Measurements from ENCODE around the gene YPEL4. TPM values are rescaled to one million over a fixed set of nuclear protein-coding genes. Genes with fewer than 3 reads are reported as not detected.
A peak's percentile ranks its signal among the peaks of the same experiment; 100 is the strongest.
"Not testable (repeated sequence)": the region's sequence is repeated elsewhere in the genome, so short reads cannot be mapped to it uniquely, and the experiment has no call there.

Gene YPEL4
- total RNA-seq, 1 experiment from 2014 or later = 0.16 TPM

- Mint-ChIP-seq H3K4me1 (ENCODE audit: insufficient read depth, unreplicated experiment) (peaks cover 13% of the 10 kb centered on the region), H3K36me3 (ENCODE audit: insufficient read depth, unreplicated experiment) (peaks cover 49% of the 10 kb centered on the region), H3K27me3 (ENCODE audit: insufficient read depth, unreplicated experiment) (no peaks in the 10 kb centered on the region), H3K27ac (ENCODE audit: low read depth, unreplicated experiment) (peak within 1 kb of the TSS; percentile 97), H3K9me3 (ENCODE audit: unreplicated experiment) (no peaks in the 10 kb centered on the region), H3K4me3 (ENCODE audit: unreplicated experiment) (peak within 1 kb of the TSS; percentile 100)
- intact Hi-C loops (cut with micrococcal nuclease) = loop anchor here (1.0 kb wide), 1 partner anchor 10 kb away; no protein-coding TSS in a partner anchor
- no TSS peak for BruUV-seq (replicated peaks)
- peak; percentile 99 for DNase-seq (ENCODE audit: unreplicated experiment)
- POLR2A ChIA-PET = interaction anchor here (0.7 to 3.2 kb wide), 9 partner anchors 9 to 323 kb away, joined by 3 to 36 read pairs (median 6); partner anchors contain the start of genes MED19, TIMM10, TMX2 and UBE2L6
- CTCF ChIA-PET = interaction anchor here (0.6 to 1.8 kb wide), 9 partner anchors 9 to 309 kb away, joined by 3 to 6 read pairs (median 4); partner anchors contain the start of gene UBE2L6
- no peak for TF ChIP-seq CTCF (IDR thresholded peaks at IDR 0.05; ENCODE audit: unreplicated experiment)
Measured at GRCh38 chr11:57657194-57658022, 7.7 kb upstream of the YPEL4 start, which contains the start of gene CLP1. Gene CLP1, plus strand, starts transcription at chr11:57657762. Its CDS starts 1,715 bp downstream, at chr11:57659477.

- H3K4me3 Mint-ChIP-seq (ENCODE audit: unreplicated experiment) = peak overlapping the region; percentile 100
- TF ChIP-seq CTCF (IDR thresholded peaks at IDR 0.05; ENCODE audit: unreplicated experiment) = no peak
- BruUV-seq (replicated peaks) = TSS peak; percentile 98
Measured at GRCh38 chr11:57656885-57657193, 7.1 kb upstream of the YPEL4 start.

GRCh38 chr11:57653163-57653562 lies 3.5 kb upstream of the YPEL4 start:
- Mint-ChIP-seq H3K27ac (ENCODE audit: low read depth, unreplicated experiment) (no peak overlapping the region), H3K9me3 (ENCODE audit: unreplicated experiment) (no peaks in the 10 kb centered on the region), H3K36me3 (ENCODE audit: insufficient read depth, unreplicated experiment) (peaks cover 8% of the 10 kb centered on the region), H3K4me3 (ENCODE audit: unreplicated experiment) (no peak overlapping the region), H3K27me3 (ENCODE audit: insufficient read depth, unreplicated experiment) (peaks cover 13% of the 10 kb centered on the region), H3K4me1 (ENCODE audit: insufficient read depth, unreplicated experiment) (peaks cover 31% of the 10 kb centered on the region)
- ChIA-PET POLR2A (no interaction called here), CTCF (interaction anchor here (0.6 to 2.5 kb wide), 5 partner anchors 9 to 197 kb away, joined by 3 to 9 read pairs (median 4); partner anchors contain the start of gene UBE2L6)
- intact Hi-C loops (cut with micrococcal nuclease) = no loop called here
- BruUV-seq (replicated peaks) = no TSS peak
- TF ChIP-seq CTCF (IDR thresholded peaks at IDR 0.05; ENCODE audit: unreplicated experiment) = no peak
- no peak for DNase-seq (ENCODE audit: unreplicated experiment)

More at GRCh38 chr11:57656885-57657193, 7.1 kb upstream of the YPEL4 start:
- Mint-ChIP-seq H3K4me1 (ENCODE audit: insufficient read depth, unreplicated experiment) (peaks cover 12% of the 10 kb centered on the region), H3K9me3 (ENCODE audit: unreplicated experiment) (no peaks in the 10 kb centered on the region), H3K27me3 (ENCODE audit: insufficient read depth, unreplicated experiment) (no peaks in the 10 kb centered on the region), H3K27ac (ENCODE audit: low read depth, unreplicated experiment) (peak overlapping the region; percentile 97), H3K36me3 (ENCODE audit: insufficient read depth, unreplicated experiment) (peaks cover 43% of the 10 kb centered on the region)
- no peak for DNase-seq (ENCODE audit: unreplicated experiment)
- intact Hi-C loops (cut with micrococcal nuclease) = loop anchor here (1.0 kb wide), 1 partner anchor 10 kb away; no protein-coding TSS in a partner anchor
- CTCF ChIA-PET = interaction anchor here (0.6 to 1.8 kb wide), 9 partner anchors 9 to 309 kb away, joined by 3 to 6 read pairs (median 4); partner anchors contain the start of gene UBE2L6
- POLR2A ChIA-PET = interaction anchor here (0.7 to 3.2 kb wide), 10 partner anchors 8 to 920 kb away, joined by 3 to 36 read pairs (median 6); partner anchors contain the start of genes MED19, TIMM10, TMX2 and UBE2L6

DNA sequence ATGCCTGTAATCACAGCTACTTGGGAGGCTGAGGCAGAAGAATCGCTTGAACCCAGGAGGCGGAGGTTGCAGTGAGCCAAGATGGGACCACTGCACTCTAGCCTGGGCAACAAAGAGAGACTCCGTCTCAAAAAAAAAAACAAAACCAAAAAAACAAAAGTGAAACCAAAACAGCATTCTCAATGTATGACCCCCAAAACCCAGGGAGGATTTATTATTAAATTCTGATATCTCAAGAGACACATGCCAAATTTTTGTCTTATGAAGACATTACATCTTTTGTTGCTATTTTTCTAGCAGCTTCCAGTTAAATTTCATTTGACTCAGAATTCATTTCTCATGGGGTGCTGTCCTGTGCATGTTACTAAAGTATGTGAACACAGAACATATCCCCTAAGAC lies 3.0 kb upstream of the YPEL4 start:
- intact Hi-C loops (cut with micrococcal nuclease) = no loop called here
- ChIA-PET POLR2A (interaction anchor here (1.8 kb wide), 1 partner anchor 85 kb away, joined by 4 read pairs; the partner anchor contains the start of gene UBE2L6), CTCF (interaction anchor here (1.0 to 2.5 kb wide), 5 partner anchors 8 to 98 kb away, joined by 3 to 9 read pairs (median 6); partner anchors contain the start of gene UBE2L6)
- no peak for DNase-seq (ENCODE audit: unreplicated experiment)
- no peak overlapping the region for H3K4me3 Mint-ChIP-seq (ENCODE audit: unreplicated experiment)
- no peak overlapping the region for H3K27ac Mint-ChIP-seq (ENCODE audit: low read depth, unreplicated experiment)
- peaks cover 18% of the 10 kb centered on the region for H3K27me3 Mint-ChIP-seq (ENCODE audit: insufficient read depth, unreplicated experiment)
- peaks cover 36% of the 10 kb centered on the region for H3K4me1 Mint-ChIP-seq (ENCODE audit: insufficient read depth, unreplicated experiment)
- no peak for TF ChIP-seq CTCF (IDR thresholded peaks at IDR 0.05; ENCODE audit: unreplicated experiment)
- peaks cover 3% of the 10 kb centered on the region for H3K36me3 Mint-ChIP-seq (ENCODE audit: insufficient read depth, unreplicated experiment)
- no peaks in the 10 kb centered on the region for H3K9me3 Mint-ChIP-seq (ENCODE audit: unreplicated experiment)
- no TSS peak for BruUV-seq (replicated peaks)

DNA sequence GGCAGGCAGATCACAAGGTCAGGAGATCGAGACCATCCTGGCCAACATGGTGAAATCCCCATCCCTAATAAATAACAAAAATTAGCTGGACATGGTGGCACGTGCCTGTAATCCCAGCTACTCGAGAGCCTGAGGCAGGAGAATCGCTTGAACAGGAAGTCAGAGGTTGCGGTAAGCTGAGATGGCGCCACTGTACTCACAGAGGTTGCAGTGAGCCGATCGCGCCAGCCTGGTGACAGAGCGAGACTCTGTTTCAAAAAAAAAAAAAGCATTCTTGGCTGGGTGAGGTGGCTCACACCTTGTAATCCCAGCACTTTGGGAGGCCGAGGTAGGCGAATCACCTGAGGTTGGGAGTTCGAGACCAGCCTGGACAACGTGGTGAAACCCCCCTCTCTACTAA lies 2.5 kb upstream of the YPEL4 start:
- H3K4me3 Mint-ChIP-seq (ENCODE audit: unreplicated experiment); intact Hi-C loops (cut with micrococcal nuclease); H3K27ac Mint-ChIP-seq (ENCODE audit: low read depth, unreplicated experiment); H3K36me3 Mint-ChIP-seq (ENCODE audit: insufficient read depth, unreplicated experiment); DNase-seq (ENCODE audit: unreplicated experiment); BruUV-seq (replicated peaks); H3K9me3 Mint-ChIP-seq (ENCODE audit: unreplicated experiment): not testable (repeated sequence)
- ChIA-PET POLR2A (interaction anchor here (0.6 to 1.8 kb wide), 3 partner anchors 84 to 928 kb away, joined by 3 to 4 read pairs (median 3); partner anchors contain the start of gene UBE2L6), CTCF (interaction anchor here (0.6 to 2.5 kb wide), 6 partner anchors 8 to 1921 kb away, joined by 3 to 9 read pairs (median 4); partner anchors contain the start of gene UBE2L6)
- H3K4me1 Mint-ChIP-seq (ENCODE audit: insufficient read depth, unreplicated experiment) = peaks cover 37% of the 10 kb centered on the region
- H3K27me3 Mint-ChIP-seq (ENCODE audit: insufficient read depth, unreplicated experiment) = peaks cover 22% of the 10 kb centered on the region
